ENCODE results near the gene UBE2L3. TPM values are rescaled to one million over a fixed set of nuclear protein-coding genes. Genes with fewer than 3 reads are reported as not detected.
"Not testable (repeated sequence)": the region's sequence is repeated elsewhere in the genome, so short reads cannot be mapped to it uniquely, and the experiment has no call there.

Gene UBE2L3
- polyA plus RNA-seq, 4 donors = 56.0 to 69.1 (median 63.3) TPM

GRCh38 chr22:21598302-21598701 lies 30.8 kb downstream of the UBE2L3 start:
- DNase-seq (ENCODE audit: low read depth in 4 of 4, low spot score in 3 of 4) = no peak

- DNase-seq (ENCODE audit: low read depth in 4 of 4, low spot score in 3 of 4) = no peak
Observed at GRCh38 chr22:21599053-21599893, 31.8 kb downstream of the UBE2L3 start.

- DNase-seq (ENCODE audit: low read depth in 4 of 4, low spot score in 3 of 4) = no peak
Observed at GRCh38 chr22:21602579-21602978, 35.1 kb downstream of the UBE2L3 start.

- no peak for DNase-seq (ENCODE audit: low read depth in 4 of 4, low spot score in 3 of 4)
Observed at GRCh38 chr22:21603973-21604372, 36.5 kb downstream of the UBE2L3 start.

GRCh38 chr22:21605887-21606564 lies 38.5 kb downstream of the UBE2L3 start:
- DNase-seq (ENCODE audit: low read depth in 4 of 4, low spot score in 3 of 4) = no peak

- DNase-seq (ENCODE audit: low read depth in 4 of 4, low spot score in 3 of 4) = no peak
Observed at GRCh38 chr22:21606775-21607174, 39.3 kb downstream of the UBE2L3 start.

GRCh38 chr22:21609556-21610157 lies 42.1 kb downstream of the UBE2L3 start:
- DNase-seq (ENCODE audit: low read depth in 4 of 4, low spot score in 3 of 4) = not testable (repeated sequence)

- no peak for DNase-seq (ENCODE audit: low read depth in 4 of 4, low spot score in 3 of 4)
Observed at GRCh38 chr22:21611210-21611977, 43.9 kb downstream of the UBE2L3 start.

- DNase-seq (ENCODE audit: low read depth in 4 of 4, low spot score in 3 of 4) = no peak
Observed at GRCh38 chr22:21612858-21613257, 45.3 kb downstream of the UBE2L3 start.

GRCh38 chr22:21613553-21614233 lies 46.2 kb downstream of the UBE2L3 start:
- DNase-seq (ENCODE audit: low read depth in 4 of 4, low spot score in 3 of 4) = no peak

- no peak for DNase-seq (ENCODE audit: low read depth in 4 of 4, low spot score in 3 of 4)
Observed at GRCh38 chr22:21615731-21616130, 48.2 kb downstream of the UBE2L3 start.

- not testable (repeated sequence) for DNase-seq (ENCODE audit: low read depth in 4 of 4, low spot score in 3 of 4)
Observed at GRCh38 chr22:21617337-21617736, 49.8 kb downstream of the UBE2L3 start.

- no peak for DNase-seq (ENCODE audit: low read depth in 4 of 4, low spot score in 3 of 4)
Observed at GRCh38 chr22:21621025-21621424, 53.5 kb downstream of the UBE2L3 start.

- DNase-seq (ENCODE audit: low read depth in 4 of 4, low spot score in 3 of 4) = no peak
Observed at GRCh38 chr22:21622011-21622918, 54.8 kb downstream of the UBE2L3 start.

GRCh38 chr22:21622919-21623647 lies 55.6 kb downstream of the UBE2L3 start:
- no peak for DNase-seq (ENCODE audit: low read depth in 4 of 4, low spot score in 3 of 4)

- no peak for DNase-seq (ENCODE audit: low read depth in 4 of 4, low spot score in 3 of 4)
Observed at GRCh38 chr22:21623648-21623970, 56.1 kb downstream of the UBE2L3 start.

GRCh38 chr22:21624120-21624879 lies 56.8 kb downstream of the UBE2L3 start:
- DNase-seq (ENCODE audit: low read depth in 4 of 4, low spot score in 3 of 4) = no peak
